HG02571 (cell line): ENCODE measurements around the gene DNAAF1.
A peak's percentile ranks its signal among the peaks of the same experiment; 100 is the strongest.

Experiments
- ATAC-seq: cut with Tn5 transposase; IDR thresholded peaks from one replicate; pipeline ENCODE4 v1.9.1; 2021; ENCODE audit warnings: mild to moderate bottlenecking, moderate library complexity; ENCODE audit not compliant: unreplicated experiment

The DNAAF1 gene

DNA sequence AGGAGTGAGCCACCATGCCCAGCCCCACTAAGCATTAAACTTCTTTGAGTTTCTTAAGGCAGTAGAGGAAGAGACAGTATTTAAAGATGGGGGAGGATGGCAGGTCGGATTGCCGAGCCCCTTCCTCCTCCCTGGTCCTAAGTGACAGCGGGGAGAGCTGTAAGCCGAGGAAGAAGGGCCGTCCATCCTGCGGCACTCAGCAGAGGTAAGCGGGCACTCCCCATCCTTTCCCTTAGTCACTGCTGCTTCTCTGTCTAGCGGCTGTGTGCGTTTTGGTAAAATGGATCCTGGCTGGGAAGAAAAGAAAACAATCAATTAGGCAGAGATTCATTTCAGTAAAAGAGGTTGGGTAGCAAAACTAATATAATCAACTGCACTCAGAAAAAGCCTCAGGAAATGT is 13.9 kb downstream of the DNAAF1 start:
- ATAC-seq, result no peak

- no peak for ATAC-seq
Measured at GRCh38 chr16:84159800-84160199, 14.7 kb downstream of the DNAAF1 start.

DNA sequence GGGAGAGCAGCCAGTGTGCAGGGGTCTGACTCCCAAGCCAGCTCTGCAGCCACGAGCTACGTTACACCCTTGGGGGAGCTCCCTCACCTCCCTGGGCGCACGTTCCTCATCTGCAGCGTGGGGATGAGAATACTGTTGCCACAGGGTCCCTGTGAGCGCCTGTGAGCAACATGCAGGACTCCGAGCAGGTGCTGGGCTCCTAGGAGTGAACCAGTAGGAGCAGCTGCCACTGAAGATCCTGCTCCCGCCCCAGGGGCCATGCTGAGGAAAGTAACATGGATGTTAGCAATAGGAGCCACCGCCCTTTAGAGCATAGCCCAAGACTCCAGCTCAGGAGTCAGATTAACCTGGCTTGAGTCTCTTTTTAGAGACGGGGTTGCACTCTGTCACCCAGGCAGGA is 15.9 kb downstream of the DNAAF1 start:
- ATAC-seq, result no peak

- no peak for ATAC-seq
Measured at GRCh38 chr16:84161801-84162200, 16.7 kb downstream of the DNAAF1 start.

- ATAC-seq, result no peak
Measured at GRCh38 chr16:84165746-84166145, 20.6 kb downstream of the DNAAF1 start.

DNA sequence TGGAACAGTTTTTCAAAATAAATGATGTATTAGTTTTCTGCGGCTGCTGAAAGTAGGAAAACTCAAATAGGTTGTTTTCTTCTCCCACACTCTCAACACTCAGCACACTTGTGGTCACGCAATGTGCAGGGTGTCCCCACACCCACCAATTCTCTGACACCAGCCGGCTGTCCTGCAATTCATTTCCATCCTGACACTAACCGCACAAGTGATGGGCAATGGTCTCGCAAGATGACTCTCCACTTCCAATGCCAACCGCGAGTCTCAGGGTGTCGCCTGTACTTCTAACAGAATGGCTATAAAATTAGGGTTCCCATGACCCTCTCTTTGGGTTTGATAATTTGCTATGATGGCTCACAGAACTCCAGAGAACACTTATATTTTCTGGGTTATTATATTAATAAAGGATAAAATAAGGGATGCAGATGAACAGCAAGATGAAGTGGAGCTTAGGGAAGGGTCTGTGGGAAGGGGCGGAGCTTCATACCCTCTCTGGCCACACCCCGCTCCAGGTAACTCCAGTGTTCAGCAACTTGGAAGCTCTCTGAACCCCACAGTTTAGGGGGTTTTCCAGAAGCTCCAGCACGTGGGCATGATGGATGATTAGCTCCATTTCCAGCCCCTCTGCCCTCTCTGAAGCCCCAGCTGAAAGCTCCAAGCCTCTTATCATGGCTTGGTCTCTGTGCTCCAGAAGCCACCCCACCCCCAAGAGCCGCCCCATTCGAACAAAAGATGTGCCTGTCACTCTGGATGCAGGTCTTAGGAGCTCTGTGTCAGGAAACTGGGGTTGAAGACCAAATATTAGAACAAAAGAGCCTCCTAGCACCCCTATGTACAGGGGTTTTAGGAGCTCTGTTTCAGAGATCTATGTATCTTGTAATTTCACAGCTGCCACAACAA is 21.9 kb downstream of the DNAAF1 start:
- ATAC-seq, result no peak

DNA sequence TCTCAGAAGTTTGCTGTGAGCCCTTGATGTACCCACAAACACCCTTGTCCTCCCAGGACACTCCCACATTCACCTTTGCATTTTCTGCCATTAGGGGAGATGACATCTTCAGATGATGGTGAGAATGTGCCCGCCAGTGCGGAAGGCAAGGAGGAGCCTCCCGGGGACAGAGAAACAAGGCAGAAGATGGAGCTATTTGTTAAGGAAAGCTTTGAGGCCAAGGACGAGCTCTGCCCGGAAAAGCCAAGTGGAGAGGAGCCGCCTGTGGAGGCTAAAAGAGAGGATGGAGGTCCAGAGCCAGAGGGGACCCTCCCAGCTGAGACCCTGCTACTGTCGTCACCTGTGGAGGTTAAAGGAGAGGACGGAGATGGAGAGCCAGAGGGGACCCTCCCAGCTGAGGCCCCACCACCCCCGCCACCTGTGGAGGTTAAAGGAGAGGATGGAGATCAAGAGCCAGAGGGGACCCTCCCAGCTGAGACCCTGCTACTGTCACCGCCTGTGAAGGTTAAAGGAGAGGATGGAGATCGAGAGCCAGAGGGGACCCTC is 24.7 kb downstream of the DNAAF1 start:
- ATAC-seq, result no peak

- no peak for ATAC-seq
Measured at GRCh38 chr16:84174396-84174795, 29.3 kb downstream of the DNAAF1 start.

DNA sequence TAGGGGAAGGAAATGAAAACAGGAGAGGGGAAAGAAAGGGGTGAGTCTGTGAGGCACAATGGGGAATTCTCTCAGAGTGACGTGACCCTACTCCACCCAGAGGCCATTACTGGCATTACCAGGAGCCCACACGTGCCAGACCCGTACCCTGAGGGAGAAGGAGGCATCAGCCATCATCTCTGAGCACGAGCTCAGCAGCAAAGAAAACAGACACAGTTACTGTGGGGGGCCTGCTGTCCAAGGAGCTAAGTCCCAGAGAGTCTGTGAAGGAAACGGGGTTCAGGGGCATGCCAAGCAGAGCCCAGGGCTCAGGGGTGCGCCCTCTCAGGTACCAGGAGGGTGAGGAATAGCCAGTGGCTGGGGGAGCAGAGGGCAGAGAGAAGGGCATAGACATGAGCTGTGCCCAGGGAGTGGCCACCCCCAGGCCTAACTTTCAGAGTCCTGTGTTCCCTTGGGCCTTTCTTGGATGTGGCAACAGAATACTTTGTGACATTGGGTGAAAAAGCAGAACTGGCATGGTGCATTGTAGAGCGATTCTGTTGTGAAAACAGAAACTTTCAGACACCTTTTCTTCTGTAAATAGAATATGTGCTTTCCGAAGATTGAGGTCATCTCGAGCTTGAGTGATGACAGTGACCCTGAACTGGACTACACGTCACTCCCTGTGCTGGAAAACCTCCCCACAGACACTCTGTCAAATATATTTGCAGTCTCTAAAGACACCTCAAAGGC is 30.4 kb downstream of the DNAAF1 start:
- peak; percentile 58 for ATAC-seq

GRCh38 chr16:84176192-84177053 is 31.3 kb downstream of the DNAAF1 start:
- no peak for ATAC-seq

DNA sequence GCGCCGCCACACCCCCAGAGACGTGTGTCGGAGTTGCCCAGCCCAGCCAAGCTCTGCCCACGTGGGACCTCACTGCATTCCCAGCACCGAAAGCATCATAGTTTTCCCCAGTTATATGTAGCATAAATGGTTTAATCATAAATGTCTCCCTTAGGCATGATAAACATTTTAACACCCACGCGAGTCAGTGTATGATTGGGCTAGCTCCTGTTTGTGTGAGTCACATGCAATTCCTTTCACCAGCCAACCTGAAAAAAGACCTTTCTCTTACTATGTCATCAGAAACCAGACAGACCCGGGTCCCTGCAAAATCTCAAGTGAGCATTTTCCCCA is 32.6 kb downstream of the DNAAF1 start:
- ATAC-seq, result no peak

GRCh38 chr16:84178146-84178765 is 33.1 kb downstream of the DNAAF1 start:
- no peak for ATAC-seq

- no peak for ATAC-seq
Measured at GRCh38 chr16:84178892-84179611, 33.9 kb downstream of the DNAAF1 start.

- ATAC-seq, result no peak
Measured at GRCh38 chr16:84179612-84180320, 34.7 kb downstream of the DNAAF1 start.

DNA sequence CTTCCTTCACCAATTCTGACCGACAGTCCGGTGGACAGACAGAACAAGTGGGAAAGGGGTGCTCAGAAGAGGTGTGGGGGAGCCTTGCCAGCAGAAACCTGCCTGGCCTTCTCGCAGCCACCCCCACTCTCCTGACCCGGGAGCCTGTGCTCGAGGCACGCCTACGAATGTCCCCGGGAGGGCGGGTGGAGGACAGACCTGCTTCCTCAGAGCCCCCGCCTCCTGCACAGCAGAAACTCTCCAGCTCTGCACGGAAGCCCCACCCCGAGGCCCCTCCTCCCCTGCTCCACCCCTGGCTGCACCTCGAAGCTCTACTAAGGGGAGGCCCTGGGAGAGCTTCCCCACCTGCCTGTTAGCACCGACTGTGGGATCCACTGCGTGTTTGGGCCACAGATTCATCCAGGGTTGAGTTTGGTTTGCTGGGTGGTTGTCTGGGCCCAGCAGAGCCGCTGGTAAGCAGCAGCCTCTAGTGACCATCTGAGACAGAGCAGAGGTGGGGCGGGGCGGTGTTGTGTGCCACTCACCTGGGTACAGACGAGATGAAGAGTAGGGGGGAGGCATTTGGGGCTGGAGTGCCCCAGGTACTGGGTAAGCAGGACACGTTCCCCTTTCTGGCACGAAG is 35.5 kb downstream of the DNAAF1 start:
- ATAC-seq, result no peak

DNA sequence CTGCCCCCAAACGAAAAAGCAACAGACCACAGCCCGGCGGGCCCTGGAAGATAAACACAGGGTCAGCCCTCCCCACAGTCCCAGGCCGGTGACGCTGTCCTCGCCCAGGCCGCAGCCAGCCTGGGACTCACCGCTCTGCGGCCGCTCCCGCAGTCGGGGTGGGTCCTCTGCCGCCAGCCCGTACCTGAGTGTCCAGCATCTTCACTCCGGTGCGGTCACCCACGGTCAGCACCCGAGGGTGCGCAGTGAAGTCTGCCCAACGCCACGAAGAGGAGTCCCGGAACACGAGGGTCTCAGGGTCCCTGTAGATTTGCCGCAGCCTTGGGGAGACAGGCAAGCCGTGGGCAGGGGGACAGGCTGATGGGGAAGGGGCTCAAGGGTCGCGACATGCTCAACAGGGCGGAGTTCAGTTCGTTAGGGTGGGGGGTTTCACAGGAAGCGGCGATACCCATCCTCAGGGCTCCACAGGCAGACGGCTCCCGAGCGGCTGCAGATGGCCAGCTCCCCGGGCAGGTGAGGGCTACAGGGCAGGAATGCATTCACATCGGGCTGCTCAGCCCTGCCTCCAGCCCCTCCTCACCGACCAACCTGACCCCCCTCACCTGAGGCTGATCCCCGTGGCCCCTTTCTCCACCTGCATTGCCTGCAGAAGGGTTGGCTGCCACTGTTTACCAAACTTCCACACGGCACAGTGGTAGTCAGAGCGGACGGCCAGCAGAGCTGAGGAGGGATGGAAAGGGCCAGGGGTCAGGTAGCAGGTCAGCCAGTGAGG is 36.2 kb downstream of the DNAAF1 start:
- no peak for ATAC-seq

DNA sequence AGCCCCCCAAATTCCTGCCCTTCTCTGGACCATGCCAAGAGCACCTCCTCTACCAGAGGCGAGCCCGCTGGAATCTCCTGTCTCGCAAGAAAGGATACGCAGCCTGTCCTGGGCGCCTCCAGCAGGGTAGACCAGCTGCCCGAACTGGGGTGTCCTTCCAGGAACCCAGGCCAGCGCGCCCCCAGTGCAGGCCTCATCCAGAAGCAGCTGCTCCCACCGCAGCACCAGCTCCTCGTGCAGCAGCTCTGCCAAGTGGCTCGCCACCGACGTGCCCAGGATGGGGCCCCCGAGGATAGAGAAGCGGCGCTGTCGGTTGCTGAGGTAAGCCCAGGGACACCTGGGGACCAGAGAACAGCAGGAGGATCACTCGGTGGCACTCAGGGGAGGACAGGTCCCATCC is 37.0 kb downstream of the DNAAF1 start:
- no peak for ATAC-seq
